Mesothelial cell of epicardium (in vitro differentiated cells): ENCODE measurements around the gene TM4SF18. TPM values are rescaled to one million over a fixed set of nuclear protein-coding genes. Genes with fewer than 3 reads are reported as not detected.

ENCODE experiments used
- DNase-seq, 2 experiments: peaks; one replicate each; pipeline ENCODE4 v3.0.0; 2021; ENCODE audit warnings: low spot score in 2 of 2; ENCODE audit not compliant: unreplicated experiment in 2 of 2
- H3K27ac Mint-ChIP-seq: 2 replicates; pipeline ENCODE4 v1.8.0; 2021; ENCODE audit warnings: mixed read lengths
- H3K27me3 Mint-ChIP-seq: 2 replicates; pipeline ENCODE4 v1.8.0; 2021; ENCODE audit warnings: low read depth, mixed read lengths
- H3K36me3 Mint-ChIP-seq: 2 replicates; pipeline ENCODE4 v1.8.0; 2021; ENCODE audit warnings: mixed read lengths
- H3K4me1 Mint-ChIP-seq: 2 replicates; pipeline ENCODE4 v1.8.0; 2021; ENCODE audit warnings: mixed read lengths
- H3K4me3 Mint-ChIP-seq: 2 replicates; pipeline ENCODE4 v1.8.0; 2021; ENCODE audit warnings: mild to moderate bottlenecking, moderate library complexity, mixed read lengths
- H3K9me3 Mint-ChIP-seq: 2 replicates; pipeline ENCODE4 v1.8.0; 2021; ENCODE audit warnings: mixed read lengths
- total RNA-seq: library from RNA; stranded (reverse); gene quantifications from 3 replicates; pipeline ENCODE4 v1.2.1, GENCODE V29; 2021
- TF ChIP-seq, protein P1 (sequence below): fragments of 200-600 bp; sonication (generic); IDR thresholded peaks from one replicate; pipeline ENCODE4 v1.5.0; 2021; ENCODE audit warnings: antibody characterized with exemption; ENCODE audit not compliant: unreplicated experiment

The TM4SF18 gene
- total RNA-seq, 1 donor from 2014 or later: 0.13 TPM

DNA sequence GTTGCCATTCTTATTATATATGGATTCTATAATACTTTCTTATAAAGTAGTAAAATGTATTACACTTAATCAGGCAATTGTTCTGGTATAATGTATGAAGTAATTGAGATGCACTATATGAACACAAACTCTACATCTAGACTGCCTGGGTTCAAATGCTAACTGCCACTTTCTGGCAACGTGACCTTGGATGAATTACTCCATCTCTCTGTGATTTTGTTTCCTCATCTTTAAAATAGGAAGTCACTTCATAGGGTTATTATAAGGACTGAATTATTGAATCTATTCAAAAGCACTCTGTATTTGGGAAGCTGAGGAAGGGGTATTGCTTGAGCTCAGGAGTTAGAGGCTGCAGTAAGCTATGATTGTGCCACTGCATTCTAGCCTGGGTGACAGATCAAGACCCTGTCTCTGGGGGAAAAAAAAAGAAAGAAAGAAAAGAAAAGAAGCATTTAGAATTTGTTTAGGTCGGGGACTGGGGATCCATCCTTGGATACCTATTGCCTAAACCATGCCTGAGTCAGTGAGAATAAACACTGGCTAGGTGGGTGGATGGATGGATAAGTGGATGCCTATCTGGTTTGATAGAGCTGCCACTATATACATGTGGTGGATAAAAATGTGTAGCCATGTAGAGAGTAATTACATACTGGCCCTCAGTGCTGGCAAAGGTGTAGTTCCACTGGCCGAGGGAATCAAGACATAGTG, 41.5 kb upstream of the TM4SF18 start:
- Mint-ChIP-seq H3K27me3 (no peaks in the 10 kb centered on the region), H3K4me1 (peaks cover 70% of the 10 kb centered on the region), H3K27ac (no peak overlapping the region), H3K4me3 (peak overlapping the region; percentile 23), H3K36me3 (peaks cover 3% of the 10 kb centered on the region), H3K9me3 (no peaks in the 10 kb centered on the region)
- TF ChIP-seq, protein P1, sequence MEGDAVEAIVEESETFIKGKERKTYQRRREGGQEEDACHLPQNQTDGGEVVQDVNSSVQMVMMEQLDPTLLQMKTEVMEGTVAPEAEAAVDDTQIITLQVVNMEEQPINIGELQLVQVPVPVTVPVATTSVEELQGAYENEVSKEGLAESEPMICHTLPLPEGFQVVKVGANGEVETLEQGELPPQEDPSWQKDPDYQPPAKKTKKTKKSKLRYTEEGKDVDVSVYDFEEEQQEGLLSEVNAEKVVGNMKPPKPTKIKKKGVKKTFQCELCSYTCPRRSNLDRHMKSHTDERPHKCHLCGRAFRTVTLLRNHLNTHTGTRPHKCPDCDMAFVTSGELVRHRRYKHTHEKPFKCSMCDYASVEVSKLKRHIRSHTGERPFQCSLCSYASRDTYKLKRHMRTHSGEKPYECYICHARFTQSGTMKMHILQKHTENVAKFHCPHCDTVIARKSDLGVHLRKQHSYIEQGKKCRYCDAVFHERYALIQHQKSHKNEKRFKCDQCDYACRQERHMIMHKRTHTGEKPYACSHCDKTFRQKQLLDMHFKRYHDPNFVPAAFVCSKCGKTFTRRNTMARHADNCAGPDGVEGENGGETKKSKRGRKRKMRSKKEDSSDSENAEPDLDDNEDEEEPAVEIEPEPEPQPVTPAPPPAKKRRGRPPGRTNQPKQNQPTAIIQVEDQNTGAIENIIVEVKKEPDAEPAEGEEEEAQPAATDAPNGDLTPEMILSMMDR: no peak
- DNase-seq: no peak

DNA sequence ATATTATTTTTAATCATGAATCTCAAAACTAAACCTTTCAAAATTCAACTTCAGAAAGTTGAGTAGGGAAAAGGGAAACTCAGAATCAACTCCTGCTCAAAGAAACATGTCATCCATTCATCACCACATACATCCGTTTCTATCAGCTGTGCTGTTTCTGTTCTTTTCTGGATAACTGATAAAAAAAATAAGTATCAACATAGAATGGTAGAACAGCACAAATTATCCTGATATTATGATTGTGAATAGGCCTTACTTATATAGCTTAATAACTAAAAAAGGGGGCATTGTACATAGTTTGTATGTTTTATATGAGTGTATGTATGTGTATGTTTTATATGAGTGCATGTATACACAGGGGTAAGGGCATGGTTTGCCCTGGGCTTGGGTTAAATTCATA, 41.0 kb upstream of the TM4SF18 start:
- TF ChIP-seq, protein P1: no peak
- no peak for DNase-seq
- H3K27ac Mint-ChIP-seq: no peak overlapping the region
- no peaks in the 10 kb centered on the region for H3K9me3 Mint-ChIP-seq
- H3K36me3 Mint-ChIP-seq: peaks cover 3% of the 10 kb centered on the region
- no peak overlapping the region for H3K4me3 Mint-ChIP-seq
- no peaks in the 10 kb centered on the region for H3K27me3 Mint-ChIP-seq
- H3K4me1 Mint-ChIP-seq: peaks cover 76% of the 10 kb centered on the region

DNA sequence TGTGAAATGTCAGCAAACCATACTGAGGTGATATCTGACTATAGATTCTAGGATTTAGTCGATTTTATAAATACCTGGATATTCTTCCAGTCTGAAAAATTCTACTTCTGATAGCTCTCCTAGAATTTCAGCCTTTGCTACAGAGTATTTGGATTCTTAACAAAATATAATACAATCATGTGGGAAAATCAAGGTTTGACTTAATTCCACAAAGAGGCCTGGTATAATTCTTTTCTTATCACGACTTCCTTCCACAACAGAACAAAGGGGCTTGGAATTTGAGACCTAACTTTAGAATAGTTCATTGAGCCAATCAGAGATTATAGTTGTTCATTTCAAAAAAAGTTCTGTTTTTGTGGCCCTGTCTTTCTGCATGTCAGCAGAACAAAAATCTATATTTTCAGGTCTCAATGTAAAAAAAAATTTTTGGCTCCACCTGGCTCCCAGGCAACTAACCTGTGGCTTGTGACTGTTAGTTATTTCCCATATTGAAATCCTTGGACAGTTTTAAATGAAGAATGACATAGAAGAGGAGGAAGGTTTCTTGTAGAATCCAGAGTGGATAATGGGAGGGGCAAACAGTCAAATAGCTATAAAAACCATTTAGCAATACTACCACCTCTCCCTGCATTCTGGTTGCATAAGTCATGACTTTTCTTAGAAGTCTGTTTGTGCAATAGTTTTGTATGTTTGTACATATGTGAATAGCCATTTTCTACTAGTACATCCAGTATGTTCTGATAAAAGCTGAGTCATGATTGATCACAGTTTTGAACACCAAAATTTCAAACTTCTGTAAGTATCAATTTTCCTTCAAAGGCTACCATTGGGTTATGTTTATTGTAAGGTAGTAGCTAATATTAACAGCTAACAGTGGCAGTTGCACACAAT, 40.0 kb upstream of the TM4SF18 start:
- H3K9me3 Mint-ChIP-seq: no peaks in the 10 kb centered on the region
- no peak overlapping the region for H3K4me3 Mint-ChIP-seq
- H3K27ac Mint-ChIP-seq: peak overlapping the region; percentile 62
- H3K27me3 Mint-ChIP-seq: no peaks in the 10 kb centered on the region
- peaks cover 2% of the 10 kb centered on the region for H3K36me3 Mint-ChIP-seq
- TF ChIP-seq, protein P1: no peak
- H3K4me1 Mint-ChIP-seq: peaks cover 76% of the 10 kb centered on the region
- DNase-seq: no peak

DNA sequence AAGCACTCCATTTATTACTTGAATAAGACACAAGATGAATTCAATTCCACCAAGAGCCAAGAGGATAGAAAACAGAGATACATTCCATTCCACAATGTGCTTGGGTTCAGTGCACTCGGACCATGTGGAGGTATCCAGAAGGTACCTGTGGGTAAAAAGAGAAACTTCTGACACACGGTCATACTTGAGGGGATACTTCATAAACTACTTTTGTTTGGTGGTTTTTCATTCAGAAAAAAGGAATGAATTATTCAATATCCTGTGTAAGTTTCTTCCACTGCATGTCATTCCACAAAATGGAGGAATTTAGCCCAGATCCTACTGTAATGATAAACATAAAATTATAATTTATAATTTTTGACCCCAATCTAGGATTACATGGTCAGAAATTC, 38.3 kb upstream of the TM4SF18 start:
- Mint-ChIP-seq H3K4me1 (peaks cover 64% of the 10 kb centered on the region), H3K4me3 (no peak overlapping the region), H3K36me3 (peaks cover 2% of the 10 kb centered on the region), H3K27me3 (no peaks in the 10 kb centered on the region), H3K27ac (peak overlapping the region; percentile 53), H3K9me3 (no peaks in the 10 kb centered on the region)
- no peak for DNase-seq
- TF ChIP-seq, protein P1: no peak

DNA sequence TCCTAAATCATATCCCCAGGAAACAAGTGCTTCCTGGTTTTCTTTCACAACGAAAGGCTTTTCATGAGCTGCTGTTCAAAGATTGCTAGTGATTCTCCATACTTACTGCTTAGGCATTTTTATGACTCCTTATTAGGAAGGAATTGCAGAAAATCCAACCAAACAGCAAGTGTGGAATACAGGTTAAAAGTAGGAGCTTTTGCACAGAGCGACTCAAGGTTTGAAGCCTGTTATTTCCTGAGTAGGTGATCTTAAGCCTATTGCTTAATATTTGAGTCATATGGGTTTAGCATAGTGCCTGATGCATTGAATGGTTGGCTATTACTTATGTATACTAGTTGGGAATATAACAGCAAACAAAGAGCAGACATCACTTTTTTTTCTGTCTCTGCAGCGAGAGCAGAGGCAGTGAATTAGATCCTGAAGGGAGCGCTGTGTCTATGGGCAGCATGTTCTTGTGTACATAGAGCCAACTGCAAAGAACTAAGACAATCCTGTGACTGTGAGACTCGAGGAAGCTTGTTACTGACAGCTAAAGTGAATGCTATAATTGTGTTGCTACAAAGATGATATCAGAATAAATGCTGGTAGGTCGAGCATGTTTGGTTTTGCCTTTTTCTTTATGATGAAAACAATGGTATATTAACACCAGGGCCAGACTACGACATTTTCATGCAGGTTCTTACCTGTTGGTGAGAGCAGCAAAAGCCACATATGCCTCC, 37.7 kb upstream of the TM4SF18 start:
- peaks cover 65% of the 10 kb centered on the region for H3K4me1 Mint-ChIP-seq
- no peaks in the 10 kb centered on the region for H3K27me3 Mint-ChIP-seq
- no peak overlapping the region for H3K4me3 Mint-ChIP-seq
- DNase-seq: no peak
- no peaks in the 10 kb centered on the region for H3K9me3 Mint-ChIP-seq
- H3K36me3 Mint-ChIP-seq: peaks cover 2% of the 10 kb centered on the region
- TF ChIP-seq, protein P1: no peak
- peak overlapping the region; percentile 53 for H3K27ac Mint-ChIP-seq
